GM23338 (cell line): ENCODE data around the gene ADORA1.

Experiments used
- CREB1 ChIP-seq: fragments of 250-450 bp; sonication (Bioruptor Pico); IDR thresholded peaks from 2 replicates; pipeline ENCODE4 v1.5.0; 2020; ENCODE audit warnings: low read depth, mild to moderate bottlenecking, moderate library complexity
- CTCF ChIP-seq, 2 experiments: fragments of 200-600 bp in 1 of 2; sonication (generic) in 1 of 2; conservative IDR thresholded peaks; 2 replicates each; pipeline versions ENCODE4 v1.5.1 to v1.6.1; 2016 to 2017; ENCODE audit warnings: antibody characterized with exemption in 2 of 2, low read depth in 2 of 2, mild to moderate bottlenecking in 2 of 2, moderate library complexity in 1 of 2
- ETS1 ChIP-seq: IDR thresholded peaks from 2 replicates; pipeline ENCODE4 v1.6.1; 2016; ENCODE audit warnings: antibody characterized with exemption
- EZH2 ChIP-seq: fragments of 200-600 bp; sonication (generic); IDR thresholded peaks from one replicate; pipeline ENCODE4 v1.8.0; 2017; ENCODE audit warnings: antibody characterized with exemption, mild to moderate bottlenecking, low read depth; ENCODE audit not compliant: unreplicated experiment
- EZH2phosphoT487 ChIP-seq: fragments of 200-600 bp; sonication (generic); IDR thresholded peaks from one replicate; pipeline ENCODE4 v1.8.1; 2018; ENCODE audit warnings: antibody characterized with exemption; ENCODE audit not compliant: unreplicated experiment
- JUNB ChIP-seq: IDR thresholded peaks from one replicate; pipeline ENCODE4 v1.6.1; 2016; ENCODE audit warnings: antibody characterized with exemption; ENCODE audit not compliant: unreplicated experiment
- NANOG ChIP-seq: IDR thresholded peaks from 2 replicates; pipeline ENCODE4 v1.6.1; 2016; ENCODE audit warnings: antibody characterized with exemption, borderline replicate concordance
- POLR2AphosphoS5 ChIP-seq: IDR thresholded peaks from 2 replicates; pipeline ENCODE4 v1.6.1; 2016; ENCODE audit warnings: antibody characterized with exemption, low read depth
- REST ChIP-seq: IDR thresholded peaks from one replicate; pipeline ENCODE4 v1.6.1; 2018; ENCODE audit warnings: antibody characterized with exemption; ENCODE audit not compliant: unreplicated experiment
- STAT1 ChIP-seq: IDR thresholded peaks from one replicate; pipeline ENCODE4 v1.6.1; 2016; ENCODE audit warnings: antibody characterized with exemption; ENCODE audit not compliant: unreplicated experiment
- ZNF331 ChIP-seq: fragments of 250-450 bp; sonication (Bioruptor Pico); IDR thresholded peaks from 2 replicates; pipeline ENCODE4 v1.5.0; 2020; ENCODE audit warnings: low read depth, mild to moderate bottlenecking, moderate library complexity
- ZNF462 ChIP-seq: fragments of 250-450 bp; sonication (Bioruptor Pico); IDR thresholded peaks from 2 replicates; pipeline ENCODE4 v1.5.0; 2020; ENCODE audit warnings: mild to moderate bottlenecking, moderate library complexity

GRCh38 chr1:203135636-203136305 is 8.2 kb downstream of the ADORA1 start:
- TF ChIP-seq CTCF (conservative IDR thresholded peaks at IDR 0.05; ENCODE audit: low read depth in 2 of 2) (no peak), EZH2 (no peak), POLR2AphosphoS5 (no peak), STAT1 (no peak), EZH2phosphoT487 (no peak), JUNB (no peak), REST (no peak), NANOG (no peak), ETS1 (no peak), ZNF331 (CRISPR knock-in tag) (no peak), CREB1 (CRISPR knock-in tag) (no peak), ZNF462 (no peak)
